Measurements from ENCODE around the gene RAD9A.

The RAD9A gene

DNA sequence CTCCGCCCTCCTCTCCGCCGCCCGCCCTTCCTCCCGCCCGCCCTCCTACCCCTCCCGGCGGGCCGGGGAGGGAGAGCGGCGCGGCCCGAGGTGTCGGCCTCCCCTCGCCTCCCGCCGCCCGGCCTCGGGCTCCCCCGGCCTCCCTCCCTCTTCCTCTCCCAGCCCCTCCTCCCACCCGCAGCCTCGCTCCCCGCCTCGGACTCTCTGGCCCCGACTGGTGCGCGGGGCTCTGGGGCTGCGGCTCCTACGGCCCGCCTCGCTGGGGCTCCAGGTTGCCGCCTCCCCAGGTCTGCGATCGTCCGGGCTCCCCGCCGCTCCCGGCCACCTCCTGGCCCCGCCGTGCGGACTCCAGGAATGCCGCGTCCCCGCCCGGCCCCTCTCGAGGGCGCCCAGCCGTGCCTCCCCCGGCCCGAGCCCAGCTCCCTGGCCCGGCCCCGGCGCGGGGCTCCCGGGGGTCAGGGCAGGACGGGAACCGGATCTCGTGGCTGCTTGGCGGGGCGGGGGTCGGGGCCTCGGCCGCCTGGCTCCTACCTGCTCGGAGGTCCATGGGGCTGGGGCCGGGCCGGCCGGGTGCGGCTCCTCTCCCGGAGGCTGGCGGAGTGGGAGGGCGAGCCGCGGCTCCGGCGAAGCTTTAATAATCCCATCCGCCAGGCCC is 18.7 kb upstream of the RAD9A start, which contains the start of gene CLCF1:
CLCF1 (minus strand) TSS at position 606 of the 655 bp plus-strand sequence; CDS start at position 547, 59 bp downstream.
- H2BK15ac ChIP-seq (ENCODE audit: low read depth, poor library complexity, severe bottlenecking): peak within 1 kb of the TSS; percentile 94
- H3K9me3 ChIP-seq (ENCODE audit: control insufficient read depth, low read length): no peaks in the 10 kb centered on the region
- WGBS: under 1% methylated on average over 61 of the region's 76 CpGs
- H3K4me2 ChIP-seq (ENCODE audit: low read length, poor library complexity, severe bottlenecking): peak within 1 kb of the TSS; percentile 59
- H3K14ac ChIP-seq (ENCODE audit: low read length in 2 of 2): peak within 1 kb of the TSS; percentile 88 to 99
- H4K8ac ChIP-seq (ENCODE audit: low read length): peak within 1 kb of the TSS; percentile 93
- peak within 1 kb of the TSS; percentile 81 to 86 for H3K4me3 ChIP-seq (ENCODE audit: insufficient read depth in 1 of 2, low read depth in 1 of 2, low read length in 2 of 2)
- peaks cover 64% of the 10 kb centered on the region for H3K4me1 ChIP-seq (ENCODE audit: control insufficient read depth, insufficient read depth, low read depth, low read length)
- H3K27ac ChIP-seq (ENCODE audit: low read length, poor library complexity, severe bottlenecking): peak within 1 kb of the TSS; percentile 99
- H3K23ac ChIP-seq (ENCODE audit: low read length in 2 of 2): peak within 1 kb of the TSS in 1 of 2 experiments; percentile 46
- H2AK5ac ChIP-seq (ENCODE audit: low read length, severe bottlenecking): peak within 1 kb of the TSS; percentile 95
- H3K18ac ChIP-seq (ENCODE audit: low read depth in 1 of 2, low read length in 2 of 2): peak within 1 kb of the TSS; percentile 95 to 96
- H2BK120ac ChIP-seq (ENCODE audit: low read depth, low read length): peak within 1 kb of the TSS; percentile 97
- H3K79me1 ChIP-seq (replicated peaks; ENCODE audit: low read length, poor library complexity, severe bottlenecking): peaks cover 7% of the 10 kb centered on the region
- no peak within 1 kb of the TSS for H2AFZ ChIP-seq (ENCODE audit: low read depth, low read length)
- H3K27me3 ChIP-seq (ENCODE audit: control insufficient read depth in 1 of 2, insufficient read depth in 1 of 2, low read length in 2 of 2): no peaks in the 10 kb centered on the region
- peak within 1 kb of the TSS; percentile 89 to 98 for H2BK12ac ChIP-seq (ENCODE audit: low read length in 2 of 2)
- peak within 1 kb of the TSS; percentile 96 for H3K4ac ChIP-seq (ENCODE audit: low read depth in 1 of 2, low read length in 2 of 2)
- peak within 1 kb of the TSS; percentile 95 for H4K91ac ChIP-seq (ENCODE audit: low read length)
- peak within 1 kb of the TSS; percentile 91 for H3K9ac ChIP-seq (ENCODE audit: low read length)
- DNase-seq: peak; percentile 71
- peaks cover 0 to 13% of the 10 kb centered on the region in 2 experiments for H3K36me3 ChIP-seq (ENCODE audit: control insufficient read depth in 1 of 2, insufficient read depth in 2 of 2, low read depth in 1 of 2, low read length in 2 of 2)
- H2BK5ac ChIP-seq (ENCODE audit: low read depth, low read length, poor library complexity, severe bottlenecking): peak within 1 kb of the TSS; percentile 100

DNA sequence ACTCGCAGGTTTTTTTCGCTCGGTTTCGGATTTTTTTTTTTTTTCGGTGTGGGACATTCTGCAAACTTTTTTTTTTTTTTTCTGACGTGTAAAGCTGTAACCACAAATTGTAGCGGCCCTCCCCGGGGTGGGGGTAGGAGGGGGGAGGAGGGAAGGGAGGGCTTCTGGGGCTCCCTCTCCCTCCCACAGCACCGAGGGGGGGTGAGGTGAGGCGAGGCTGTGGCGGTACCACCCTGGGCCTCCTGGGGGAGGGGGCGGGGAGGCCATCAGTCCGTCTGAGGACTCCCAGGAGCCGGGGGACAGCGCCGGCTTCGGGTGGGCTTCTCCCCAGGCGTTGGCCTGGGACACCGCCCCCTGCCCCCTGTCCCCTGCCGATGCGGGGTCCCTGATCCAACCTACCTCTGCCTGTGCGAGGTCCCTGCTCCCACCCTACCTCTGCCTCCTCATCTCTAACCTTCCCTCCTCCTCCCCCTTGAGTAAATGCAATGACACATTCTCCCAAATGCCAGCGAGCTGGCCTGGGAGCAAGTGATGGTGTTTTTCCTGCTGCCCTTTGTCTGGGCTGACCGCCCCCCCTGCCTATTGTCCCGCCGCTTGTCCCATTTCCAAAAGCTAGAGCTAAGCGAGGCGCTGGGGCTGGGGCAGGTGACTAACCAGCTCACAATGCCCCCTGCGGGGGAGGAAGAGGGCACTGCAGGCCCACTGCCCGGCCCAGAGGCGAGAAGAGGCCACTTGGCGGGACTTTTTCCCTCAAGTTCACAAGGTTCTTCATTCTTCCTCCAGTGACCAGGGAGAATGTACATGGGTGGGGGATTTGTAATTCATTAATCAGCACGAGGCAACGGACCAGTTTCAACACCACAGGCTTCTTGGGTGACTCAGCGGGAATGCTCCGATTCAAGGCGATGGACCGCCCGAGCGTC is 17.9 kb upstream of the RAD9A start:
- Histone ChIP-seq H3K4me3 (ENCODE audit: insufficient read depth in 1 of 2, low read depth in 1 of 2, low read length in 2 of 2) (peak overlapping the region; percentile 81 to 86), H3K18ac (ENCODE audit: low read depth in 1 of 2, low read length in 2 of 2) (peak overlapping the region; percentile 95), H2AFZ (ENCODE audit: low read depth, low read length) (no peak overlapping the region), H3K4me2 (ENCODE audit: low read length, poor library complexity, severe bottlenecking) (peak overlapping the region; percentile 59), H2BK120ac (ENCODE audit: low read depth, low read length) (peak overlapping the region; percentile 97), H3K4me1 (ENCODE audit: control insufficient read depth, insufficient read depth, low read depth, low read length) (peaks cover 65% of the 10 kb centered on the region), H4K91ac (ENCODE audit: low read length) (peak overlapping the region; percentile 95), H3K36me3 (ENCODE audit: control insufficient read depth in 1 of 2, insufficient read depth in 2 of 2, low read depth in 1 of 2, low read length in 2 of 2) (peaks cover 0 to 11% of the 10 kb centered on the region in 2 experiments), H4K8ac (ENCODE audit: low read length) (peak overlapping the region; percentile 93), H3K14ac (ENCODE audit: low read length in 2 of 2) (peak overlapping the region in 1 of 2 experiments; percentile 26), H2AK5ac (ENCODE audit: low read length, severe bottlenecking) (peak overlapping the region; percentile 66), H2BK5ac (ENCODE audit: low read depth, low read length, poor library complexity, severe bottlenecking) (peak overlapping the region; percentile 100), H3K4ac (ENCODE audit: low read depth in 1 of 2, low read length in 2 of 2) (peak overlapping the region; percentile 93 to 96), H2BK12ac (ENCODE audit: low read length in 2 of 2) (peak overlapping the region; percentile 89 to 98), H3K27ac (ENCODE audit: low read length, poor library complexity, severe bottlenecking) (peak overlapping the region; percentile 99), H3K9me3 (ENCODE audit: control insufficient read depth, low read length) (no peaks in the 10 kb centered on the region), H3K27me3 (ENCODE audit: control insufficient read depth in 1 of 2, insufficient read depth in 1 of 2, low read length in 2 of 2) (no peaks in the 10 kb centered on the region), H2BK15ac (ENCODE audit: low read depth, poor library complexity, severe bottlenecking) (peak overlapping the region; percentile 94), H3K9ac (ENCODE audit: low read length) (peak overlapping the region; percentile 91), H3K79me1 (replicated peaks; ENCODE audit: low read length, poor library complexity, severe bottlenecking) (peaks cover 7% of the 10 kb centered on the region), H3K23ac (ENCODE audit: low read length in 2 of 2) (no peak overlapping the region)
- peak; percentile 96 for DNase-seq
- under 1% methylated on average over 29 of the region's 40 CpGs for WGBS

DNA sequence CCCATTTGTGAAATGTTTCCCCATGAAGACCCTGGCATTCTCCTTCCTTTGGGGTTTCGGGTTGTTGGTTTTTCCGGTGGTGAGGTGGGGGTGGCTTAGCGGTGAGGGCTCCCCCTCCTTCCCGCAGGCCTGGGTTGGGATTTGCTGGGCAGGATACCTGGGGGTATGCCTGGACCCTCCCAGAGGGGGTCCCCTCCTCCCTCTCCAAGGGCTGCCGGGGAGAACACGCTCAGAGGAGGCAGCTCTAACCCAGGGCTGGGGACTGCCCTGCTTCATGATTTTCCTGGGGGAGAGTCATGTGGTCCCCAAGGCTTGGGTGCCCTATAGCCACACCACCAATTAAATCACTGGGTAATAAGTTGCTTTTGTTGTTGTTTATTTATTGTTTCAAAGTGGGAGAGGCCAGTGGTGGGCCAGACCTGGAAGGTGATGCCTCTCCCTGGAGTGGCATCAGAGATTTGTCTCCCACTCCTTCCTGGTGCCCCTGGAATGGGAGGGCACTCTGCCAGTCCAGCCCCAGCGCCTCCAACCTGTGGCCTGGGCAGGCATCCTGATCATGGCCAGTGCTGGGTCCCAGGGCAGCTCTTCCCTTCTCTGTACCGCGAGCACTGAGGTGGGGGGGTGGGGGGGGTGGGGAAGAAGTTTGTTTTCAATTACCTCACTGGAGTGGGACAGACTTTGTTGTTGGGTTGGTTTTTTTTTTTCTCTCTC is 17.1 kb upstream of the RAD9A start:
- peak overlapping the region; percentile 88 to 96 for H3K18ac ChIP-seq (ENCODE audit: low read depth in 1 of 2, low read length in 2 of 2)
- H3K9me3 ChIP-seq (ENCODE audit: control insufficient read depth, low read length): no peaks in the 10 kb centered on the region
- DNase-seq: no peak
- peak overlapping the region; percentile 98 for H4K8ac ChIP-seq (ENCODE audit: low read length)
- H2AFZ ChIP-seq (ENCODE audit: low read depth, low read length): no peak overlapping the region
- peaks cover 0 to 11% of the 10 kb centered on the region in 2 experiments for H3K36me3 ChIP-seq (ENCODE audit: control insufficient read depth in 1 of 2, insufficient read depth in 2 of 2, low read depth in 1 of 2, low read length in 2 of 2)
- peak overlapping the region; percentile 87 for H2BK15ac ChIP-seq (ENCODE audit: low read depth, poor library complexity, severe bottlenecking)
- H3K4ac ChIP-seq (ENCODE audit: low read depth in 1 of 2, low read length in 2 of 2): peak overlapping the region; percentile 91 to 96
- H2BK5ac ChIP-seq (ENCODE audit: low read depth, low read length, poor library complexity, severe bottlenecking): peak overlapping the region; percentile 96
- no peak overlapping the region for H3K23ac ChIP-seq (ENCODE audit: low read length in 2 of 2)
- no peaks in the 10 kb centered on the region for H3K27me3 ChIP-seq (ENCODE audit: control insufficient read depth in 1 of 2, insufficient read depth in 1 of 2, low read length in 2 of 2)
- H3K9ac ChIP-seq (ENCODE audit: low read length): peak overlapping the region; percentile 91
- H2BK120ac ChIP-seq (ENCODE audit: low read depth, low read length): peak overlapping the region; percentile 92
- peak overlapping the region; percentile 59 for H3K4me2 ChIP-seq (ENCODE audit: low read length, poor library complexity, severe bottlenecking)
- peak overlapping the region; percentile 99 for H3K27ac ChIP-seq (ENCODE audit: low read length, poor library complexity, severe bottlenecking)
- H3K79me1 ChIP-seq (replicated peaks; ENCODE audit: low read length, poor library complexity, severe bottlenecking): peaks cover 7% of the 10 kb centered on the region
- peaks cover 65% of the 10 kb centered on the region for H3K4me1 ChIP-seq (ENCODE audit: control insufficient read depth, insufficient read depth, low read depth, low read length)
- WGBS: 29% methylated on average over 5 of the region's 9 CpGs
- H2BK12ac ChIP-seq (ENCODE audit: low read length in 2 of 2): peak overlapping the region; percentile 89 to 98
- H3K14ac ChIP-seq (ENCODE audit: low read length in 2 of 2): peak overlapping the region in 1 of 2 experiments; percentile 30
- H3K4me3 ChIP-seq (ENCODE audit: insufficient read depth in 1 of 2, low read depth in 1 of 2, low read length in 2 of 2): peak overlapping the region in 1 of 2 experiments; percentile 81
- H2AK5ac ChIP-seq (ENCODE audit: low read length, severe bottlenecking): peak overlapping the region; percentile 95
- peak overlapping the region; percentile 95 for H4K91ac ChIP-seq (ENCODE audit: low read length)
